Fibroblast of skin of abdomen (primary cell): ENCODE measurements around the gene FGF11.
A peak's percentile ranks its signal among the peaks of the same experiment; 100 is the strongest.
"Not testable (repeated sequence)": the region's sequence is repeated elsewhere in the genome, so short reads cannot be mapped to it uniquely, and the experiment has no call there.

Experiments
- DNase-seq: peaks from one replicate; pipeline ENCODE4 v3.0.0-alpha.2; 2013

Gene FGF11

GRCh38 chr17:7480089-7480384 lies 40.7 kb downstream of the FGF11 start:
- DNase-seq: no peak

DNA sequence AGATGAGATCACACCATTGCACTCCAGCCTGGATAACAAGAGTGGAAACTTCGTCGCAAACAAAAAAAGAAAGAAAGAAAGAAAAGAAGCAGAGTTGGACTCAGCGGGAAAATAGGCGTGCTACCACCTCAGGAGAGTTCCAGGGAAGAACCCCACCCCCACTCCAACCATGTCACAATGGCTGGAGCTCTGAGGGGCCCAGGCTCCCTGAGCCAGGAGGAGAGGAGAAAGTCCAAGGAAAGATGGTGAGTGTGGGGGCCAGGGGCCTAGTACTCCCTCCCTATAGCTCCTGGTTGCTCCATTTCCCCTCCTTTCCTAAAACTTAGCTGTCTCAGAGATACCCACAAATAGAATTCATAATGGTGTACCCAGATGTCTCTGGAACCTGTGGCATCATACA lies 42.0 kb downstream of the FGF11 start, which contains the start of gene SLC35G6:
Gene SLC35G6 (plus strand): TSS at position 172 of the 400 bp plus-strand sequence. CDS start 71 bp downstream, at position 243.
- not testable (repeated sequence) for DNase-seq

GRCh38 chr17:7481842-7482741 lies 42.8 kb downstream of the FGF11 start:
- DNase-seq: not testable (repeated sequence)

- not testable (repeated sequence) for DNase-seq
Observed at GRCh38 chr17:7482742-7483088, 43.4 kb downstream of the FGF11 start.

- DNase-seq: peak; percentile 93
Observed at GRCh38 chr17:7483255-7484066, 44.1 kb downstream of the FGF11 start.

- DNase-seq: peak; percentile 97
Observed at GRCh38 chr17:7484067-7484918, 45.0 kb downstream of the FGF11 start, which contains the start of gene POLR2A. Gene POLR2A (plus strand): TSS chr17:7484366.

DNA sequence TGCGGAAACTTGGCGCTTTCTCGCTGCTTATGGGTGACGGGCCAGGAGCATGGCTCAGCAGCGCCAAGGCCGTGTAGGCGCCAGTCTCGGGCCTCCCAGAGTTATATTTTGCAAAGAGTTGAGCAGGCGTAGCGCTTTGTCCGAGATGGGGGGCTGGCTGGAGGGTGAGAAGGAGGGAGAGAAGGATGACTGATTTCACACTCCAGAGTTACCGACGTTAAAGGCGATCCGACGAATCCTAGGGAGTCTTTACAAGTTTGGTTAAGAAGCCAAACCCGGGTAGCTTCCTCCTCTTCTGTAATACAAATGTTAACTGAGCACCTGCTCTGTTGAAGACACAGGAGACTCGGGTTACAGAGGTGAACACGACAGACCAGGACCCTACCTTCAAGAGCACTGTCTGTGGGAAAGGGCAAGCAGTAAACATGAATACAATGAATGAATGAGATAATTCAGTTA lies 45.6 kb downstream of the FGF11 start:
- no peak for DNase-seq

DNA sequence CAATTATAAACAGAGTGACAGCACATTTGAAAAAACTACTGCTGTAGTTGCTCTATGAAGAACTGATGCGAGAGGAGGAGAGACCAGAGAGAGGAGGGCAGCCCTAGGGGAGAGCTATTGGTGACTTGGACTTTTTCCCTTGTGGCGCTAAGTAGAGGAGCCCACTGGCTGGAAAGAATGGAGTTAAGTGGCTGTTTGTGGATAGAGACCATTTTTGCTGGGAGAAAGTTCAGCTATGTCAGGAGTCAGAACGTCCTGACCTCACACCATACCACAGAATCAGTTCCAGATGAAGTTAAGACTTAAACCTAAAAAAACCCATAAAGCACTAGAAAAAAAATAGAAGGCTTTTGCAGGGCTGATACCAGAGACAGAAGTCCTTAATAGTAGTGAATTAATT lies 46.9 kb downstream of the FGF11 start:
- peak; percentile 22 for DNase-seq

DNA sequence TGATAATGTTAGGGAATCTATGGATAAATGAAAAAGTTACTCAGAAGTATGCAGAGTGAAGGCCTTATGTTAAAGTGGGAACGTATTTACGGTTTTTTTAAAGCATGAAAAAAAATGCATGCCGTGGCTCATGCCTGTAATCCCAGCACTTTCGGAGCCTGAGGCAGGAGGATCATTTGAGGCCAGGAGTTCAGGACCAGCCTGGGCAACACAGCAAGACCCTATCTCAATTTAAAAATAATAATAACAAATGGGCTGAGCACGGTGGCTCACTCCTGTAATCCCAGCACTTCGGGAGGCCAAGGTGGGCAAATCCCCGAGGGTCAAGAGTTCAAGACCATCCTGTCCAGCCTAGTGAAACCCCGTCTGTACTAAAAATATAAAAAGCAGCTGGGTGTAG lies 50.8 kb downstream of the FGF11 start:
- DNase-seq: no peak

GRCh38 chr17:7491583-7491982 lies 52.3 kb downstream of the FGF11 start:
- DNase-seq: no peak

GRCh38 chr17:7493941-7494340 lies 54.6 kb downstream of the FGF11 start:
- no peak for DNase-seq
